IPS DF 19.7 (cell line): ENCODE results near the gene SPART.
A peak's percentile ranks its signal among the peaks of the same experiment; 100 is the strongest.

Source experiments
- DNase-seq: peaks from one replicate; pipeline ENCODE4 v3.0.0-alpha.2; 2013; ENCODE audit warnings: low read depth, low spot score

SPART gene

DNA sequence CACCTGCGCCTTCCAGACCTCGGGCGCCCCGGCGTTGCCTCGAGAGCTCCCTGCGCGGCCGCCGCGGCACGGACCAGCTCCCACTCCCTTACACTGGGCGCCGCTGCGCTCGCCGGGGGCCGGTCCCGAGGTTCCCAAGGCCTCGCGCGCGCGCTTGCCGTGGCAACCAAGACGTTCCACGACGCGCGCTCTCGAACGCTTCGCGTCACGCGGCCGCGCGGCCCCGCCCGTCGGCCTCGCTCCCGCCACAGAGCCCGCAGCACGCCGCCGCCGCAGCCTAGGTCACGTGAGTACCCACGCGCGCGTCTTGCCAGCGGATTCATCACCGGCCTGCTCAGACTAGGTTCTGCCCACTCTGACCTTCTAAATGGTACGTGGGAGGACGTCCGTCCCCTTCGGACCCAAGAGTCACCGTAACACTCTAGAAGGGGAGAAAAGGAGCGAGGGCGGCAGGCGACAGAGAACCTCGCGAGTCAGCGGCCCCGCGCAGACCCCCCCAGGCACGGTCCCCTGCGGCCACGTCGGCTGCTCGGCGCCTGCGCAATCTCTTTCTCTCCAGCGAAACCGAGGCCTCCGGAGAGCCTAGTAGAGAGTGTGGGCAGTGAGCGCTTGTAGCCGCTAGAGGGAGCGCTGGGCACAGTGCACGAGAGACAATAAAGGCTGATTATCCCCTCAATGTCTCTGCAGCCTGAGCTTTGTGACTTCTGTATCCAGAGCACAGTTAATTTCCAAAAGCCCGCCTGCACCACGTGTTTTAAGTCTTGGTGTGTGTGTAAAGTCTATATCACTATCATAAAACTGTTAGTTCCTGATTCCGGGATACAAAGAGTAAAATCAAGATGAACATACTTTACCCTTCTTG, at the start of gene SPART:
Gene SPART (minus strand): TSS at position 173 of the 862 bp plus-strand sequence. CDS start 10,564 bp downstream, outside the sequence.
- peak; percentile 67 for DNase-seq

- DNase-seq = no peak
These were observed 49.1 kb upstream of the SPART start for GRCh38 chr13:36395280-36395679.

DNA sequence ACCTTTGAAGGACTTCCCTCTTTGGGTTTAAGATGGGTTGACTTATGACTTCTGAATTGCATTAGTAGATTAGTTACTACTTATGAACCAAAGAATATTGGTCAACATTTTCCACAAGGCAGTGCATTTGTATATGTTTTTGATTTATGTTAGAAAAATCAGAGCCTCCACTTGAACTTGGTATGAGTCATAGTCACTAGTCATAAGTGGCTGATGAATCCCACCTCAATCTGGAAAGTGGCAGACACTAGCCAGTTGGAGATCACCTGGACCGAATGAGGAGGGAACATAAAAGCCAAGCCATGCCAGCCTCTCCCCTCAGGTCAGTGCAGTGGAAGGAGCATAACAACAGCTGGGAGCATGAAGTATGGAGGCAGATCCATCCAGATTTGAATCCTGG, 39.3 kb upstream of the SPART start:
- no peak for DNase-seq

GRCh38 chr13:36382030-36382429, 35.8 kb upstream of the SPART start:
- DNase-seq = no peak

- DNase-seq = no peak
These were observed 31.8 kb upstream of the SPART start for GRCh38 chr13:36377826-36378468.

DNA sequence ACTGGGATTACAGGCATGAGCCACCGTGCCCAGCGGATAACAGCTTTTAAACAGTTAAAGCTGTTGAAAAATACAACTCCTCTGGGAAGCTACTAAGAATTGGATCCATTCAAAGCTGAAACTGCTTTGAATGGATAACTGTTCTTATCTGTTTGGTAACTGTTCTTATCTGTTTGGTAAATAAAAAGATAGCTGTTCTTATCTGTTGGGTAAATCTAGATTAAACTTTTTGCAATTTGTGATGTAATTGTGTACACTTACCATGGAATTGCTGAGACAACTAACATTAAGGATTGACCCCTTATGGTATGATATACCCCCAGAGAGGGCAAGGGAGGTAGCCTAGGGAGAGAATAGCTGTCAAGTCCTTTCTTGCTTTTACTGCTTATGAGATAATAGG, 27.9 kb upstream of the SPART start:
- no peak for DNase-seq

DNA sequence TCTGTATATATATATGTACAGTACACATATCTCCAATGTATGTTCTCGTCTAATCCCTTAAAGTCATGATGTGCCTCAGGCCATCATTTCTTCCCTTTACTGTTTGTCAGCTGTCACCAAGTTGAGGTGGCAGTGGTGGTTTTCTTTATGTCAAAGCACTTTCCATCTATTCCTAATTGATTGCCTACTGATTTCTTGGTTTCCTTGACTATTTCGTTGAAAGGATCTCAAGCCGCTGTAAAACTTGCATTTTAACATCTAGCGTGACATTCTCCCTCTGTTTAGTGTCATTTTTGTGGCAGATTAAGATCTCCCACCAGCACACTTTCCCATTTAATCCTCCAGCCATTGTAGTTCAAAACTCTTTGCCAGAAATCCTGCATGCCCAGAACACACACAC, 25.0 kb upstream of the SPART start:
- no peak for DNase-seq

DNA sequence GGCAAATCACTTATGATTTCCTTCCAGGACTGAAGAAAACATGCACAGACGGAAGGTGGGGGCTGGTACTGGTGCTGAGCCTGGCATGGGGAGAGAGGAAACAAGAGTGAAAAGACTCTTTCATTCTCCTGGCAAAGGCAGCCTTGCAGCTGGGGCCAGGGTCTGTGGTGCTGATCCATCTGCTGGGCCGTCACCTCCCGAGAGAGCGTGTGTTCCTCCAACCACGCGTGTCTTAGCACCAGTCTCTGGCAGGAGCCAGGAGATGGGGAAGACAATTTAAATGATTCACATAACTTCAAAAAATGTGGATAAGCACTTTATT, 23.9 kb upstream of the SPART start:
- DNase-seq = no peak

GRCh38 chr13:36369268-36370107, 23.3 kb upstream of the SPART start:
- no peak for DNase-seq

GRCh38 chr13:36366031-36366430, 19.8 kb upstream of the SPART start:
- no peak for DNase-seq

DNA sequence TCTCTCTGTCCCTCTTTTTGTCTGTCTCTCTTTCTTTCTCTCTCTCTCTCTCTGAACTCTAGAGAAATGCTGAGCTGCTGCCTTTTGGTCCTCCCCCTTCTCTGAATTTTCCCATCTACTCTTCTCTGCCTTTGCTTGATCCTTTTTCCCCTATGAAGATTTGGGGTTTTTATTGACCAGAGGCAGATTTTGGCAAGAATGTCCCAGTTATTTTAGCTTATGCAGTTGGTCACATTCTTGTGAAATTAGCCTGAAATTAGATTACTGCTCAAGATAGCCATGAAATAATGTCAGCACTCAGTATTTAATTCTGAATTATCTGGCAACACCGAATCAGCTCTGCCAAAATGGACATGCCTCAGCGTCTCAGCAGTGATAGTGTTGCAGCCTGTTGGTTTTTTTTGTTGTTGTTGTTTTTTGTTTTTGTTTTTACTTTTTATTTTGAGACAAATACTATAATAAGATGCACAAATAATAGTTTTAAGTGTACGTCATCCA, 17.2 kb upstream of the SPART start:
- no peak for DNase-seq

DNA sequence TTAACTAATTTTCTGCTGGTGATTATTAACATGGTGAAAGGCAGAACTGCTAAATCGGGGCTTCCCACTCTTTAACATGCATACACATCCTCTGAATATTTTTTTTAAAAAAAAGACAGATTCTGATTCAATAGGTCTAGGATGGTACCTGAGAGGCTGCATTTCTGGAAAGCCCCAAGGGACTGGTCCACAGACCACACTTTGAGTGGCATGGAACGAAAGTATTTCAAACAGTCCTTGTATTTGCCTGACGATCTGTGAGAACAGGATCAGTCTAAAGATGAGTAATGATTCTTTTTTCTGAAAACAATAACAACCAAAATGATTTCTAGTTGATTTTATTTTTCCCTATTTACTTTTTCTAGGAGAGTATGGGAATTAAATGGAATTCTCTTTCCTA, 16.7 kb upstream of the SPART start:
- DNase-seq = no peak

DNA sequence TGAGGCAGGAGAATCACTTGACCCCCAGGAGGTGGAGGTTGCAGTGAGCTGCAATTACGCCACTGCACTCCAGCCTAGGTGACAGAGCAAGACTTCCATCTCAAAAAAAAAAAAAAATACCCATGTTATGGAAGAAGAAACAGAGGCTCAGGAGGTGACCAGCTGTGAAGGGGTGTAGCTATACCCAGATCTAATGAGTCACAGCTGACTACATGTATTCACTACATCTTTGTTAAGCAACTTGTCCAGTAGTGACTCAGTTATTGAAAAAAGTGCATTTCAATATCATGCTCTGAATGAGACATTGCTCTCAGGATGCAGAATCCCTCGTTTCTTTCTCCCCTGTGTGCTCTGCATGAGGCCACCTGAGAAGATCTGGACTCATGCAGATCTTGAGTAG, 16.1 kb upstream of the SPART start:
- no peak for DNase-seq

DNA sequence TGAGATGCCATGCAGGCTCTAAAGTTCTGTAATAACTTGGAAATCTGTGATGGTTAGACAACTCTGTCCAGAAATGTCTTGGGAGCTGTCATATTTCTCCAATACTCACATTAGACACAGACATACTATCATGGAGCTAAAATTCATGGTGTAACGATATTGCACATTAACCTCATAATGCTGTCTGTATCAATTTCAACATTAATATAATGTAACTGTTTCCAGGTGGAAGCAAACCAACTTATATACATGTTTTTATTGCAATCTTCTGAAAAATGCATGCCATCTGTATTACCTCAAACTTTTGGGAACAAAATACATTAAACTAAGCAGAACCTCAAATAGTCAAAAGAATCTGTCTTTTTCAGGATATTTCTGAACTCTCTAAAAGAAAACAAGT, 14.7 kb upstream of the SPART start:
- DNase-seq = no peak

DNA sequence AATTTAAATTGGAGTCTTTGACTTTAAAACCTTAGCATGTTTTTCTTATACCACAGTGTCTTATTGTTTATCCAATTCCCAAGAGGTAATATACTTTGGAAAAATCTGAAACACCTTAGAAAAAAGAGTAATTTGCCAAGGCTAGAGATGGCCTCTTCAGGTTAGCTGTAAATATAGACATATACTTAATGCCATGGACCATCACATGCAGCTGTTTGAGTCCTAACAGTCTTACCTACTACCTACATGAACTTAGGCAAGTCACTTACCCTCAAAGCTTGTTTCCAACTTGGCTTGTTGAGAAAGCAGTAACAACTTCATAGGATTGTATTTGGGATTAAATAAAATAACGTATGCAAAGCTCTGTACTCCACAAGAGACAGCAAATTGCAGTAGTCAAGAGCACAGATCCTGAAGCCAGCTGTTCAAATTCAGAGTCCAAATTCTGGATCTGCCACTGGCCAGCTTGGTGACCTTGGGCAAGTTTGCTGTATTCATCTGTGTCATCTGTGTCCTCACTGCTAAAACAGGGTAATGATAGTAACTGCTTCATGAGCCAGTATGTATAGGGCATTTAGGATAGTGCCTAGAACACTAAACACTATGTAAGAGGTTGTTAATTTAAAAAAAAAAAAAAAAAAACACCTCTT, 13.2 kb upstream of the SPART start:
- DNase-seq = no peak

- DNase-seq = no peak
These were observed 12.1 kb upstream of the SPART start for GRCh38 chr13:36358175-36358718.

- DNase-seq = no peak
These were observed 11.5 kb upstream of the SPART start for GRCh38 chr13:36357692-36358091.

- DNase-seq = no peak
These were observed 11.0 kb upstream of the SPART start for GRCh38 chr13:36357231-36357630.

DNA sequence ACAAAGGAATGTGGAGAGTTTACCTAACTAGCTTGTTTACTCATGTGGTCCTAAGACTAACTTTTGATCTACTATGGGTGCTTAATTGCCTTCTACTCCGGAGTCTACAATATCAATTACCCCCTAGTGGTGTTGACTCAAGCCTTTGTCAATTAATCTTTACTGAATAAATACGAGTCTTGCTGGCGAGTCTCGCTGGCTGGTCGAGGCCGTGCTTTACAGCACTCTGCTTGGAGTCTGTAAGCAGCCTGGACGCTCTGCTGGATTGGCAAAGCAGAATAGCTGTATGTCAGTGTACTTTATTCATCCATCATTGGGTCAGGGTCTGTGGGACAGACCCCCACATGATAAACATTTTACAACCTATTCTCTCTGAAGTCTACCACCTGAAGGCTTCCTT, 9.9 kb upstream of the SPART start:
- DNase-seq = no peak

DNA sequence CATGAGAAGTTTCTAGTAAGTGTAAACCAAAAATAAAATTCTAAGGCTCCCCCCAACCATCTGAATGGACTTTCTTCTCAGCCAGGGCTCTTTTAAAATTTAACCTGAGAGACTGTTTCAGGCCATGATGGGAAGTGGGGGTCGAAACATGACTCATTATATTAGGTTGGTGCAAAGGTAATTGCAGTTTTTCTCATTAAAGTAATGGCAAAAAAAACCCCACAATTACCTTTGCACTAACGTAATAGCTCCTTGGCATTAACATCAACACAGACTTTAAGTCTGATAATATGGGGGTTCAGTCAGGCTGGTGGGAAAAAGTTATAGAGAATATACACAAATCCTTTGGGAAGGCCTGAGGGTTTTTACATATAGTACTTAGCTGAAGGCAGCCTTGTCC, 9.4 kb upstream of the SPART start:
- DNase-seq = no peak

- DNase-seq = no peak
These were observed 8.8 kb upstream of the SPART start for GRCh38 chr13:36354842-36355623.
